ENCODE results near the gene CNTLN. TPM values are rescaled to one million over a fixed set of nuclear protein-coding genes. Genes with fewer than 3 reads are reported as not detected.

The CNTLN gene
- total and polyA plus RNA-seq, 2 experiments from 2014 or later, result 17.7 to 21.8 TPM

- ATAC-seq, result no peak
- no peak for DNase-seq (ENCODE audit: low spot score)
- Histone ChIP-seq H3K4me3 (no peak overlapping the region), H4K20me1 (replicated peaks; ENCODE audit: insufficient read depth) (no peaks in the 10 kb centered on the region), H3K27ac (ENCODE audit: low read depth) (no peak overlapping the region), H3F3A (replicated peaks; ENCODE audit: low read depth) (no peaks in the 10 kb centered on the region), H3K36me3 (ENCODE audit: insufficient read depth) (no peaks in the 10 kb centered on the region), H3K4me1 (ENCODE audit: insufficient read depth) (0 out of 2 replicates have a peak, but pooled peaks cover 5% of the 10 kb centered on the region), H3K27me3 (ENCODE audit: insufficient read depth) (no peaks in the 10 kb centered on the region), H3K9me2 (ENCODE audit: insufficient read depth) (no peaks in the 10 kb centered on the region), H2AFZ (no peak overlapping the region), H3K4me2 (no peak overlapping the region), H3K79me2 (replicated peaks; ENCODE audit: insufficient read depth) (no peaks in the 10 kb centered on the region)
- H3K36me3 Mint-ChIP-seq (ENCODE audit: low read depth), result peaks cover 3% of the 10 kb centered on the region; the same call in 1 of the 3 replicates
- no peak overlapping the region for H3K27ac Mint-ChIP-seq
- TF ChIP-seq ZNF114 (CRISPR knock-in tag; IDR thresholded peaks at IDR 0.05) (no peak), NANOG (IDR thresholded peaks at IDR 0.05; ENCODE audit: borderline replicate concordance) (no peak), POLR2AphosphoS5 (IDR thresholded peaks at IDR 0.05; ENCODE audit: low read depth) (no peak), STAT1 (IDR thresholded peaks at IDR 0.05; ENCODE audit: unreplicated experiment) (no peak), EZH2phosphoT487 (IDR thresholded peaks at IDR 0.05; ENCODE audit: unreplicated experiment) (no peak), CREB1 (CRISPR knock-in tag; IDR thresholded peaks at IDR 0.05; ENCODE audit: low read depth) (no peak), REST (IDR thresholded peaks at IDR 0.05; ENCODE audit: unreplicated experiment) (no peak), ZNF331 (CRISPR knock-in tag; IDR thresholded peaks at IDR 0.05; ENCODE audit: low read depth) (no peak)
- TF ChIP-seq, protein P1, sequence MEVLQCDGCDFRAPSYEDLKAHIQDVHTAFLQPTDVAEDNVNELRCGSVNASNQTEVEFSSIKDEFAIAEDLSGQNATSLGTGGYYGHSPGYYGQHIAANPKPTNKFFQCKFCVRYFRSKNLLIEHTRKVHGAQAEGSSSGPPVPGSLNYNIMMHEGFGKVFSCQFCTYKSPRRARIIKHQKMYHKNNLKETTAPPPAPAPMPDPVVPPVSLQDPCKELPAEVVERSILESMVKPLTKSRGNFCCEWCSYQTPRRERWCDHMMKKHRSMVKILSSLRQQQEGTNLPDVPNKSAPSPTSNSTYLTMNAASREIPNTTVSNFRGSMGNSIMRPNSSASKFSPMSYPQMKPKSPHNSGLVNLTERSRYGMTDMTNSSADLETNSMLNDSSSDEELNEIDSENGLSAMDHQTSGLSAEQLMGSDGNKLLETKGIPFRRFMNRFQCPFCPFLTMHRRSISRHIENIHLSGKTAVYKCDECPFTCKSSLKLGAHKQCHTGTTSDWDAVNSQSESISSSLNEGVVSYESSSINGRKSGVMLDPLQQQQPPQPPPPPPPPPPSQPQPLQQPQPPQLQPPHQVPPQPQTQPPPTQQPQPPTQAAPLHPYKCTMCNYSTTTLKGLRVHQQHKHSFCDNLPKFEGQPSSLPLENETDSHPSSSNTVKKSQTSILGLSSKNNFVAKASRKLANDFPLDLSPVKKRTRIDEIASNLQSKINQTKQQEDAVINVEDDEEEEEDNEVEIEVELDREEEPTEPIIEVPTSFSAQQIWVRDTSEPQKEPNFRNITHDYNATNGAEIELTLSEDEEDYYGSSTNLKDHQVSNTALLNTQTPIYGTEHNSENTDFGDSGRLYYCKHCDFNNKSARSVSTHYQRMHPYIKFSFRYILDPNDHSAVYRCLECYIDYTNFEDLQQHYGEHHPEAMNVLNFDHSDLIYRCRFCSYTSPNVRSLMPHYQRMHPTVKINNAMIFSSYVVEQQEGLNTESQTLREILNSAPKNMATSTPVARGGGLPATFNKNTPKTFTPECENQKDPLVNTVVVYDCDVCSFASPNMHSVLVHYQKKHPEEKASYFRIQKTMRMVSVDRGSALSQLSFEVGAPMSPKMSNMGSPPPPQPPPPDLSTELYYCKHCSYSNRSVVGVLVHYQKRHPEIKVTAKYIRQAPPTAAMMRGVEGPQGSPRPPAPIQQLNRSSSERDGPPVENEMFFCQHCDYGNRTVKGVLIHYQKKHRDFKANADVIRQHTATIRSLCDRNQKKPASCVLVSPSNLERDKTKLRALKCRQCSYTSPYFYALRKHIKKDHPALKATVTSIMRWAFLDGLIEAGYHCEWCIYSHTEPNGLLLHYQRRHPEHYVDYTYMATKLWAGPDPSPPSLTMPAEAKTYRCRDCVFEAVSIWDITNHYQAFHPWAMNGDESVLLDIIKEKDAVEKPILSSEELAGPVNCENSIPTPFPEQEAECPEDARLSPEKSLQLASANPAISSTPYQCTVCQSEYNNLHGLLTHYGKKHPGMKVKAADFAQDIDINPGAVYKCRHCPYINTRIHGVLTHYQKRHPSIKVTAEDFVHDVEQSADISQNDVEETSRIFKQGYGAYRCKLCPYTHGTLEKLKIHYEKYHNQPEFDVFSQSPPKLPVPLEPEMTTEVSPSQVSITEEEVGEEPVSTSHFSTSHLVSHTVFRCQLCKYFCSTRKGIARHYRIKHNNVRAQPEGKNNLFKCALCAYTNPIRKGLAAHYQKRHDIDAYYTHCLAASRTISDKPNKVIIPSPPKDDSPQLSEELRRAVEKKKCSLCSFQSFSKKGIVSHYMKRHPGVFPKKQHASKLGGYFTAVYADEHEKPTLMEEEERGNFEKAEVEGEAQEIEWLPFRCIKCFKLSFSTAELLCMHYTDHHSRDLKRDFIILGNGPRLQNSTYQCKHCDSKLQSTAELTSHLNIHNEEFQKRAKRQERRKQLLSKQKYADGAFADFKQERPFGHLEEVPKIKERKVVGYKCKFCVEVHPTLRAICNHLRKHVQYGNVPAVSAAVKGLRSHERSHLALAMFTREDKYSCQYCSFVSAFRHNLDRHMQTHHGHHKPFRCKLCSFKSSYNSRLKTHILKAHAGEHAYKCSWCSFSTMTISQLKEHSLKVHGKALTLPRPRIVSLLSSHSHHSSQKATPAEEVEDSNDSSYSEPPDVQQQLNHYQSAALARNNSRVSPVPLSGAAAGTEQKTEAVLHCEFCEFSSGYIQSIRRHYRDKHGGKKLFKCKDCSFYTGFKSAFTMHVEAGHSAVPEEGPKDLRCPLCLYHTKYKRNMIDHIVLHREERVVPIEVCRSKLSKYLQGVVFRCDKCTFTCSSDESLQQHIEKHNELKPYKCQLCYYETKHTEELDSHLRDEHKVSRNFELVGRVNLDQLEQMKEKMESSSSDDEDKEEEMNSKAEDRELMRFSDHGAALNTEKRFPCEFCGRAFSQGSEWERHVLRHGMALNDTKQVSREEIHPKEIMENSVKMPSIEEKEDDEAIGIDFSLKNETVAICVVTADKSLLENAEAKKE (CRISPR knock-in tag; IDR thresholded peaks at IDR 0.05), result no peak
- peaks cover 10% of the 10 kb centered on the region for H3K4me1 Mint-ChIP-seq
- no peak overlapping the region for H3K4me3 Mint-ChIP-seq
- H3K27me3 Mint-ChIP-seq (ENCODE audit: insufficient read depth, low read depth, poor library complexity), result peaks cover 5% of the 10 kb centered on the region
- H3K9me3 Mint-ChIP-seq, result no peaks in the 10 kb centered on the region
Observed at GRCh38 chr9:17339156-17339555, 204.3 kb downstream of the CNTLN start.
